Keratinocyte (primary cell): ENCODE data around the gene GDAP2.

Experiments used
- EZH2 ChIP-seq: IDR thresholded peaks from one replicate; pipeline ENCODE4 v1.6.1; 2012; ENCODE audit warnings: inconsistent platforms, mild to moderate bottlenecking, low read length, moderate library complexity
- TF ChIP-seq, protein P1 (sequence below), 3 experiments: IDR thresholded peaks in 1 of 3; conservative IDR thresholded peaks in 1 of 3; optimal IDR thresholded peaks in 1 of 3; 2 replicates in 2 of 3; 3 replicates in 1 of 3; pipeline versions ENCODE3 to v1.5.1; 2011; ENCODE audit warnings: low read length in 3 of 3, mild to moderate bottlenecking in 3 of 3, moderate library complexity in 2 of 3, control low read depth in 1 of 3, inconsistent platforms in 1 of 3; ENCODE audit not compliant: insufficient read depth in 2 of 3; ENCODE audit errors: extremely low read depth in 1 of 3

DNA sequence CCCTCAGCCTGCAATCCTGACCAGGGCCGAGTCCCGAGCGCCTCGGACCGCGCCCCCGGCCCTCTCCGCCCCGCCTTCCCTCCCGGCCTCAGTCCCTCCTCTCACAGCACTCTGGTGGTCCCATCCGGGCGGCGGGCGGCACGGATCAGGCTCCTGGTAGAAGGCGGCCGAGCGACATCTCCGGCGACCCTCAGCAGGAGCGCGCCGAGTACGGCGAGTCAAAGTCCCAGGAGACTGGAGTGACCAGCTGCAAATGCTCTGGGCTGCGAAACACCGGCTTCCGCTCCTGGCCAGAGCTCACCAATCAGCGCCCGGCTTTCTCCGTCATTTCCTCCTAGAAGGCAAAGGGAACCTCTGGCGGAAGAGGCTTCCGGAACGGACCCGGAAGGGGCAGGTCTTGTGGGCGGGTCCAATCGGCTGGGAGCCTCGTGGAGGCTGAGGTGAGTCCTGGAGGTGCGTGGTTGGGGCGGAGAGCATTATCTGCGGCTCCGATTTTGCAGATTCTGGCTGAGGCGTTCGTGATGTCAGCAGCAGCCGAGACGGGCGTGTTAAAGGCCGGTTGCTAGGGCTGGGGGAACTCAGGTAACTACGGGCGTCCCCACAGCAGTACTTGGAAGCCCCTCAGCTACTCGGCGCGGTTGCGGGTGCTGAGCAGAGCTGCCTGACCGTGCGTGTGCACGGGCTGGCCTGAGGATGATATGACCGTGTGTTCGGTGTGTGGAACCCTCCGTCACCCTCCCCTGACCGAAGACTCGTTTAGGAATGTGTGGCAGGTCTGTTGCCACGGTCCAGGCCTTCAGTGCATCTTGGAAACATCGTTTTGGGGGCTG, at the start of gene GDAP2, which contains the start of gene WDR3:
- TF ChIP-seq, protein P1, sequence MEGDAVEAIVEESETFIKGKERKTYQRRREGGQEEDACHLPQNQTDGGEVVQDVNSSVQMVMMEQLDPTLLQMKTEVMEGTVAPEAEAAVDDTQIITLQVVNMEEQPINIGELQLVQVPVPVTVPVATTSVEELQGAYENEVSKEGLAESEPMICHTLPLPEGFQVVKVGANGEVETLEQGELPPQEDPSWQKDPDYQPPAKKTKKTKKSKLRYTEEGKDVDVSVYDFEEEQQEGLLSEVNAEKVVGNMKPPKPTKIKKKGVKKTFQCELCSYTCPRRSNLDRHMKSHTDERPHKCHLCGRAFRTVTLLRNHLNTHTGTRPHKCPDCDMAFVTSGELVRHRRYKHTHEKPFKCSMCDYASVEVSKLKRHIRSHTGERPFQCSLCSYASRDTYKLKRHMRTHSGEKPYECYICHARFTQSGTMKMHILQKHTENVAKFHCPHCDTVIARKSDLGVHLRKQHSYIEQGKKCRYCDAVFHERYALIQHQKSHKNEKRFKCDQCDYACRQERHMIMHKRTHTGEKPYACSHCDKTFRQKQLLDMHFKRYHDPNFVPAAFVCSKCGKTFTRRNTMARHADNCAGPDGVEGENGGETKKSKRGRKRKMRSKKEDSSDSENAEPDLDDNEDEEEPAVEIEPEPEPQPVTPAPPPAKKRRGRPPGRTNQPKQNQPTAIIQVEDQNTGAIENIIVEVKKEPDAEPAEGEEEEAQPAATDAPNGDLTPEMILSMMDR (optimal IDR thresholded peaks at IDR 0.05 in 1 of 3, IDR thresholded peaks at IDR 0.05 in 1 of 3, conservative IDR thresholded peaks at IDR 0.05 in 1 of 3; ENCODE audit: extremely low read depth in 1 of 3, insufficient read depth in 2 of 3, low read length in 3 of 3), result no peak
- no peak for TF ChIP-seq EZH2
